CD1c-positive myeloid dendritic cell (primary cell): Measurements from ENCODE around the gene DNAH2.
"Not testable (repeated sequence)": the region's sequence is repeated elsewhere in the genome, so short reads cannot be mapped to it uniquely, and the experiment has no call there.

ENCODE experiments used
- DNase-seq: peaks from one replicate; pipeline ENCODE4 v3.0.0-alpha.2; 2016; ENCODE audit errors: extremely low spot score

The DNAH2 gene

GRCh38 chr17:7849751-7850504, 132.4 kb downstream of the DNAH2 start:
- DNase-seq, result no peak

GRCh38 chr17:7850701-7851437, 133.3 kb downstream of the DNAH2 start:
- DNase-seq, result no peak

GRCh38 chr17:7851438-7852261, 134.1 kb downstream of the DNAH2 start:
- peak; percentile 94 for DNase-seq

- no peak for DNase-seq
These were observed 134.7 kb downstream of the DNAH2 start for GRCh38 chr17:7852262-7852670.

GRCh38 chr17:7852919-7853690, 135.6 kb downstream of the DNAH2 start:
- DNase-seq, result no peak

- no peak for DNase-seq
These were observed 136.1 kb downstream of the DNAH2 start for GRCh38 chr17:7853691-7854038.

GRCh38 chr17:7854078-7854777, 136.7 kb downstream of the DNAH2 start:
- DNase-seq, result no peak

- DNase-seq, result no peak
These were observed 137.5 kb downstream of the DNAH2 start, which contains the start of gene TMEM88 for GRCh38 chr17:7854851-7855659. Gene TMEM88, plus strand, starts transcription at chr17:7855066. Its CDS starts 9 bp downstream, at chr17:7855075.

GRCh38 chr17:7855660-7856010, 138.1 kb downstream of the DNAH2 start:
- no peak for DNase-seq

GRCh38 chr17:7856011-7856810, 138.7 kb downstream of the DNAH2 start:
- peak; percentile 53 for DNase-seq

GRCh38 chr17:7856811-7857712, 139.5 kb downstream of the DNAH2 start, which contains the start of gene NAA38:
Gene NAA38, minus strand, starts transcription at chr17:7857559. Its CDS starts 96 bp downstream, at chr17:7857463.
- peak; percentile 99 for DNase-seq

- DNase-seq, result peak; percentile 94
These were observed 140.4 kb downstream of the DNAH2 start, which contains the start of gene CYB5D1 for GRCh38 chr17:7857713-7858521. Gene CYB5D1, plus strand, starts transcription at chr17:7858003. Its CDS starts 132 bp downstream, at chr17:7858135.

GRCh38 chr17:7858522-7858810, 140.9 kb downstream of the DNAH2 start:
- no peak for DNase-seq

GRCh38 chr17:7859028-7859427, 141.5 kb downstream of the DNAH2 start:
- DNase-seq, result no peak

GRCh38 chr17:7862692-7863437, 145.3 kb downstream of the DNAH2 start:
- DNase-seq, result peak; percentile 58

- DNase-seq, result not testable (repeated sequence)
These were observed 146.8 kb downstream of the DNAH2 start for GRCh38 chr17:7864384-7864783.
